ENCODE measurements around the gene NTM. TPM values are rescaled to one million over a fixed set of nuclear protein-coding genes. Genes with fewer than 3 reads are reported as not detected.

The NTM gene
- total RNA-seq, 1 donor from 2014 or later: 4.3 TPM

DNA sequence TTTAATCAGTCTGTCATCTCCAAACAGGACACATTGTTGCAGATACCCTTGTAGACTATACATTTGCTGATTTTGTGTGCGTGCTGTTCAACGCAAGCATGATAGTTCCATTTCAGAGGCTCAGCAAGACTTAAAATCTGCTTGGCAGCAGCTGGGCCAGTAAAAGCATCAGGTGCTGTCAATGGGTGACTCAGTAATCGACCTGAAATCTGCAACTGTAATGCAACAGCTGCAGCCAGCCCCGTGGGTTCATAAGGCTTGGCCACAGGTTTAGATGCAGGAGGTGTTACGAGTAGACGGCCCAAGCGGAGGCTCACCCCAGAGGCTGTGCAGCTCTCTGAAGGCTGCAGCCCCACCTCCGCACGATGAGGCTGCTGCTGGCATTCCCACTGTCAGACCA is 84.6 kb downstream of the NTM start:
- H3K9me3 Mint-ChIP-seq (ENCODE audit: low read depth): no peaks in the 10 kb centered on the region

DNA sequence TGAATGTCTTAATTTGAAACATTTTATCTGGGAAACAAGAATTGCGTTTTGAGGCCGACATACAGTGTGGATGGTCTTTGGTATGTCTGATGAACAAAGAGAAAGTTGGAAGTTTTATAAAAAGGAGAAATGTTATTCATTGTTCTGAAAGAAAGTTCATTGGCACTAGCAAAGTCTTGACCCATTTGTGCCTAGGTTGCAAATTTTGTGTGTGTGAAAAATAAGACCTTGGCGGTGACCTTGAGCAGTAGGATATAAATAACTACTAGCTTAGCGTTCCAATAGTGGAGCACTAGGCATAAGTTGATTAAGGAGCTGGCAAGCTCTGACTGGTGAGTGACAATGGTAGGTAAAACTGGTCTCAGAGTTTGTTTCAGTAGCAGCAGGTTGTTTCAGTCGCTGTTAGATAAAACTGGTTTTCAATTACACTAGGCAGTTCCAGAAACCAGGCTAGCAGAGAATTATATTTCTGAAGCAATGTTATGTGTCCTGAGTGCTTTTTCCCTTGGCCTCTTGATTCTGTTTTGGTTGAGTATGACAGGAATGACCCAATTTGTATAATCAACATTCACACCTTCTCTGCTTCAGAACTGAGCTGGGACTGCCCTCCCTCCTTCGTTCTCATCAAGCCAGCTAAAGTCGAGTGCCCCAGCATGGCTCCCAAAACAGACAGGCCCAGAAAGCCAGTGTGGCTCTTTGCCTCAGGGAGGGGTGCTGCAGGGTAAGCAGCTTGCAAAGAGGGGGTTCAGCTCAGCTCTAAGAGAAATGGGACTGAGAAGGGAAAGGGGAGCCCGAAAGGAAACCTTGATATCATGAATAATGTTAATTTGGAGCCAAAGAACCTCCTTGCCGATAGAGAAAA is 85.7 kb downstream of the NTM start:
- H3K9me3 Mint-ChIP-seq (ENCODE audit: low read depth): no peaks in the 10 kb centered on the region
- H3K4me1 Mint-ChIP-seq (ENCODE audit: low read depth): no peaks in the 10 kb centered on the region
- no peaks in the 10 kb centered on the region for H3K36me3 Mint-ChIP-seq (ENCODE audit: insufficient read depth)
- no peak overlapping the region for H3K27ac Mint-ChIP-seq
- TF ChIP-seq, protein P1, sequence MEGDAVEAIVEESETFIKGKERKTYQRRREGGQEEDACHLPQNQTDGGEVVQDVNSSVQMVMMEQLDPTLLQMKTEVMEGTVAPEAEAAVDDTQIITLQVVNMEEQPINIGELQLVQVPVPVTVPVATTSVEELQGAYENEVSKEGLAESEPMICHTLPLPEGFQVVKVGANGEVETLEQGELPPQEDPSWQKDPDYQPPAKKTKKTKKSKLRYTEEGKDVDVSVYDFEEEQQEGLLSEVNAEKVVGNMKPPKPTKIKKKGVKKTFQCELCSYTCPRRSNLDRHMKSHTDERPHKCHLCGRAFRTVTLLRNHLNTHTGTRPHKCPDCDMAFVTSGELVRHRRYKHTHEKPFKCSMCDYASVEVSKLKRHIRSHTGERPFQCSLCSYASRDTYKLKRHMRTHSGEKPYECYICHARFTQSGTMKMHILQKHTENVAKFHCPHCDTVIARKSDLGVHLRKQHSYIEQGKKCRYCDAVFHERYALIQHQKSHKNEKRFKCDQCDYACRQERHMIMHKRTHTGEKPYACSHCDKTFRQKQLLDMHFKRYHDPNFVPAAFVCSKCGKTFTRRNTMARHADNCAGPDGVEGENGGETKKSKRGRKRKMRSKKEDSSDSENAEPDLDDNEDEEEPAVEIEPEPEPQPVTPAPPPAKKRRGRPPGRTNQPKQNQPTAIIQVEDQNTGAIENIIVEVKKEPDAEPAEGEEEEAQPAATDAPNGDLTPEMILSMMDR (IDR thresholded peaks at IDR 0.05; ENCODE audit: unreplicated experiment): no peak
- peaks cover 35% of the 10 kb centered on the region for H3K27me3 Mint-ChIP-seq
- DNase-seq (ENCODE audit: low spot score, unreplicated experiment): no peak
- no peak overlapping the region for H3K4me3 Mint-ChIP-seq (ENCODE audit: low read depth)

More for the DNA sequence above, 84.6 kb downstream of the NTM start:
- TF ChIP-seq, protein P1 (IDR thresholded peaks at IDR 0.05; ENCODE audit: unreplicated experiment): no peak
- Mint-ChIP-seq H3K27ac (no peak overlapping the region), H3K36me3 (ENCODE audit: insufficient read depth) (no peaks in the 10 kb centered on the region), H3K27me3 (peaks cover 37% of the 10 kb centered on the region), H3K4me3 (ENCODE audit: low read depth) (no peak overlapping the region), H3K4me1 (ENCODE audit: low read depth) (no peaks in the 10 kb centered on the region)
- no peak for DNase-seq (ENCODE audit: low spot score, unreplicated experiment)

DNA sequence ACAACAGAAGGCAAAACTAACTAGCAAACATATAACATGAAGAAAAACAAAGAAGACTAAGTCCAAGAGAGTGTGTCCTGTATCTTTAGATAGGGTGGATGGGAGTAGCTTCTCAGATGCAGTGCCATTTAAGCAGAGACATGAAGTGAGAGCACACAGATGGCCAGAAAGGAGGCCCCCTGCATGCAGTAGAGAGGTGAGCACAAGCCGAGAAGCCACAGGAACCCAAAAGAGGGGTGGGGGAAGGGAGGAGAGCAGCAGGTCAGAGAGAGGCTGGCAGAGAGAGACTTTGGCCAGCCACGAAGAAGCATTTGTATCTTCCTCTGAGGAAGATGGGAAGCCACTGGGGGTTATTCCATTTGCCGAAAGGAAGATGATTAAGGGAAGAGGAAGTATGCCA is 86.7 kb downstream of the NTM start:
- TF ChIP-seq, protein P1 (IDR thresholded peaks at IDR 0.05; ENCODE audit: unreplicated experiment): no peak
- H3K36me3 Mint-ChIP-seq (ENCODE audit: insufficient read depth): no peaks in the 10 kb centered on the region
- no peak for DNase-seq (ENCODE audit: low spot score, unreplicated experiment)
- H3K4me1 Mint-ChIP-seq (ENCODE audit: low read depth): no peaks in the 10 kb centered on the region
- H3K27me3 Mint-ChIP-seq: peaks cover 35% of the 10 kb centered on the region
- H3K9me3 Mint-ChIP-seq (ENCODE audit: low read depth): no peaks in the 10 kb centered on the region
- H3K4me3 Mint-ChIP-seq (ENCODE audit: low read depth): no peak overlapping the region
- H3K27ac Mint-ChIP-seq: no peak overlapping the region

DNA sequence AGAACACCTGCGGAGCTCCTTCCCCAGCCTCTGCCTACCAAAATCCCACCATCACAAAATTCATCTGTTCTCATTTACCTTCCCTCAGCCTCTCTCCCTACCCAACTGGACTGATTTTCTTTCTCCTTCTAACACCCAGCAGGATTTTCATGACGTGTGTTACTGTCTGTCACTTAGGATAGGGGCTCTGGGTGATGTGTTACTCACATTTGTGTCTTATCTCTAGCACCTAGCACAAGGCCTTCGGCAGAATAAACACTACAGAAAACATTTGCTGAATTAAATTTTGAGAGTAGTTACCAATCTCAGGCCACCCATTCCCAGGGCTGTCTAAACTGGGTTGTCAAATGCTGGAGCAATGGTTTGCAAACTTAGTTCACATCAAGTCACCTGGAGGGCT is 88.0 kb downstream of the NTM start:
- DNase-seq (ENCODE audit: low spot score, unreplicated experiment): no peak
- no peaks in the 10 kb centered on the region for H3K4me1 Mint-ChIP-seq (ENCODE audit: low read depth)
- TF ChIP-seq, protein P1 (IDR thresholded peaks at IDR 0.05; ENCODE audit: unreplicated experiment): no peak
- no peak overlapping the region for H3K4me3 Mint-ChIP-seq (ENCODE audit: low read depth)
- H3K9me3 Mint-ChIP-seq (ENCODE audit: low read depth): no peaks in the 10 kb centered on the region
- peaks cover 33% of the 10 kb centered on the region for H3K27me3 Mint-ChIP-seq
- H3K36me3 Mint-ChIP-seq (ENCODE audit: insufficient read depth): no peaks in the 10 kb centered on the region
- no peak overlapping the region for H3K27ac Mint-ChIP-seq

DNA sequence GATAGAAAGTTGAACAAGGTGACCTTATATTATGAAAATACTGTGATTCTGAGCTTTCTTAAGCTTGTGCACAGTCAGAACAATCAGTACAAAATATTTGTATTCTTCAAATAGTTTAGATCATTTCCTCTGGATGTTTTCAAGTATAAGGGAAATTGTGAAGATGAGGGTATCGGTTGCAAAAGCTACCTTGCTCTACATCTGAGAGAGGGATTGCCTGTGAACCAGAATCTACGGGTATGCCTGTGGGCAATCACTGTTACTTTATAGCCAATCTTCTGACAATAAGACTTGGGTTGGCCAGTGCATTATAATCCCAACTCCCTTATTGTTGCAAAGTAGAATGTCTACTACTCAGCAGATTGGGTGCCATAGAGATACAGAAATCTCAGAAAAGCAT is 90.5 kb downstream of the NTM start:
- H3K4me3 Mint-ChIP-seq (ENCODE audit: low read depth): no peak overlapping the region
- TF ChIP-seq, protein P1 (IDR thresholded peaks at IDR 0.05; ENCODE audit: unreplicated experiment): no peak

More for the DNA sequence above, 90.5 kb downstream of the NTM start:
- H3K9me3 Mint-ChIP-seq (ENCODE audit: low read depth): no peaks in the 10 kb centered on the region
- H3K27me3 Mint-ChIP-seq: peaks cover 38% of the 10 kb centered on the region
- no peaks in the 10 kb centered on the region for H3K36me3 Mint-ChIP-seq (ENCODE audit: insufficient read depth)
- H3K4me1 Mint-ChIP-seq (ENCODE audit: low read depth): peaks cover 17% of the 10 kb centered on the region
- DNase-seq (ENCODE audit: low spot score, unreplicated experiment): no peak
- no peak overlapping the region for H3K27ac Mint-ChIP-seq
